Stimulated activated CD4-positive, alpha-beta T cell treated with anti-CD3 and anti-CD28 coated beads, Interleukin-12 subunit alpha, Interleukin-12 subunit beta, amount 100 ng/mL, for 48 hours (primary cell): ENCODE results near the gene P2RX3.
A peak's percentile ranks its signal among the peaks of the same experiment; 100 is the strongest.

ENCODE experiments used
- DNase-seq, 3 donors: peaks; one replicate each; pipeline ENCODE4 v3.0.0-alpha.2; 2020; ENCODE audit warnings: low read depth in 2 of 3, low spot score in 1 of 3

The P2RX3 gene

GRCh38 chr11:57309106-57310059 lies 28.8 kb upstream of the P2RX3 start:
- no peak for DNase-seq

- DNase-seq: no peak
These were observed 28.1 kb upstream of the P2RX3 start for GRCh38 chr11:57310091-57310490.

GRCh38 chr11:57310630-57311086 lies 27.5 kb upstream of the P2RX3 start:
- no peak for DNase-seq

- DNase-seq: peak; percentile 65 to 66 (median 66)
These were observed 26.8 kb upstream of the P2RX3 start for GRCh38 chr11:57311109-57311936.

- DNase-seq: no peak
These were observed 25.6 kb upstream of the P2RX3 start for GRCh38 chr11:57312511-57313021.

- no peak for DNase-seq
These were observed 24.9 kb upstream of the P2RX3 start for GRCh38 chr11:57313071-57313787.

GRCh38 chr11:57313788-57314135 lies 24.4 kb upstream of the P2RX3 start:
- no peak for DNase-seq

- no peak for DNase-seq
These were observed 23.8 kb upstream of the P2RX3 start for GRCh38 chr11:57314221-57314973.

GRCh38 chr11:57315491-57315890 lies 22.7 kb upstream of the P2RX3 start:
- DNase-seq: no peak

GRCh38 chr11:57316017-57316416 lies 22.1 kb upstream of the P2RX3 start:
- DNase-seq: no peak

- DNase-seq: no peak
These were observed 20.0 kb upstream of the P2RX3 start for GRCh38 chr11:57318178-57318577.

- no peak for DNase-seq
These were observed 18.0 kb upstream of the P2RX3 start for GRCh38 chr11:57320067-57320718.

- DNase-seq: no peak
These were observed 17.3 kb upstream of the P2RX3 start for GRCh38 chr11:57320719-57321387.

GRCh38 chr11:57321388-57322255 lies 16.5 kb upstream of the P2RX3 start:
- no peak for DNase-seq

- DNase-seq: no peak
These were observed 15.6 kb upstream of the P2RX3 start for GRCh38 chr11:57322256-57323166.

- DNase-seq: no peak
These were observed 14.8 kb upstream of the P2RX3 start for GRCh38 chr11:57323167-57323854.

- DNase-seq: no peak
These were observed 14.3 kb upstream of the P2RX3 start for GRCh38 chr11:57323855-57324153.
